Upper lobe of left lung (tissue), 4 donors: ENCODE measurements around the gene PLCB1.

Experiments
- EP300 ChIP-seq, 4 donors: sonication (generic); formaldehyde crosslinking; IDR thresholded peaks; one replicate each; pipeline ENCODE4 v1.5.1; 2017; ENCODE audit warnings: antibody characterized with exemption in 4 of 4, control low read depth in 2 of 4
- TF ChIP-seq, protein P1 (sequence below), 6 experiments: fragments of 450-650 bp in 4 of 6; fragments of 200-600 bp in 2 of 6; sonication (generic) in 2 of 6; IDR thresholded peaks; one replicate each; pipeline ENCODE4 v1.5.1; 2016 to 2019; ENCODE audit warnings: antibody characterized with exemption in 6 of 6

DNA sequence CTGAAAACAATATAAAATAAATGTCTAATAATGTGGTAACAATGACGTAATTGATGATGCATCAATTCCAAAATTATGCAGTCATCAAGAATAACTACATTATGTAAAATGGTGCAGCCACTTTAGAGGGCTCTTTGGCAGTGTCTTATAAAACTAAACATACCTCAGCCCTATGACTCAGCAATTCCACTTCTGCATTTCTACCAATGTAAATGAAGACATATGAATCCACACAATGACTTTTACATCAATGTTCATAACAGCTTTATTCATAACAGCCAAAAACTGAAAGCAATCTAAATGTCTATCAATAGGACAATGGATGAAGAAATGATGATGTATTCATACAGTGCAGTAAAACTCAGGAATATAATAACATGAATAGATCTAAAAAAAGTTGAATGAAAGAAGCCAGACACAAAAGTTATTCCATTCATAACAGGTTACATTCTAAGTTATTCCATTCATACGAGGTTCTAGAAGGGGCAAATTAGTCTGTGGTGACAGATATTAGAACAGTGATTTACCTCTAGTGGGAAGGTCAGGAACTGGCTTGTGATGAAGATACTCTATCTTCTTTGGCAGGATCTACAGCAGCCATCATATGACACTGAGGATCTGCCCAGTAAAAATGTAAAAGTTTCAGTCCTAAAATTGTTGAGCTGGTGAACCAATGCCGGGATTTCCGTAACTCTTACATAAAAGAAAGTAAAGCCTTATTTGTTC is 396.1 kb downstream of the PLCB1 start:
- TF ChIP-seq, protein P1, sequence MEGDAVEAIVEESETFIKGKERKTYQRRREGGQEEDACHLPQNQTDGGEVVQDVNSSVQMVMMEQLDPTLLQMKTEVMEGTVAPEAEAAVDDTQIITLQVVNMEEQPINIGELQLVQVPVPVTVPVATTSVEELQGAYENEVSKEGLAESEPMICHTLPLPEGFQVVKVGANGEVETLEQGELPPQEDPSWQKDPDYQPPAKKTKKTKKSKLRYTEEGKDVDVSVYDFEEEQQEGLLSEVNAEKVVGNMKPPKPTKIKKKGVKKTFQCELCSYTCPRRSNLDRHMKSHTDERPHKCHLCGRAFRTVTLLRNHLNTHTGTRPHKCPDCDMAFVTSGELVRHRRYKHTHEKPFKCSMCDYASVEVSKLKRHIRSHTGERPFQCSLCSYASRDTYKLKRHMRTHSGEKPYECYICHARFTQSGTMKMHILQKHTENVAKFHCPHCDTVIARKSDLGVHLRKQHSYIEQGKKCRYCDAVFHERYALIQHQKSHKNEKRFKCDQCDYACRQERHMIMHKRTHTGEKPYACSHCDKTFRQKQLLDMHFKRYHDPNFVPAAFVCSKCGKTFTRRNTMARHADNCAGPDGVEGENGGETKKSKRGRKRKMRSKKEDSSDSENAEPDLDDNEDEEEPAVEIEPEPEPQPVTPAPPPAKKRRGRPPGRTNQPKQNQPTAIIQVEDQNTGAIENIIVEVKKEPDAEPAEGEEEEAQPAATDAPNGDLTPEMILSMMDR (IDR thresholded peaks at IDR 0.05) = no peak
- TF ChIP-seq EP300 (IDR thresholded peaks at IDR 0.05) = no peak
